Daoy (cell line): ENCODE results near the gene RSAD2. TPM values are rescaled to one million over a fixed set of nuclear protein-coding genes. Genes with fewer than 3 reads are reported as not detected.
"Not testable (repeated sequence)": the region's sequence is repeated elsewhere in the genome, so short reads cannot be mapped to it uniquely, and the experiment has no call there.

Experiments used
- DNase-seq: peaks from one replicate; pipeline ENCODE4 v3.0.0-alpha.2; 2015; ENCODE audit warnings: low read depth
- total RNA-seq: library from RNA; depleted of rRNA; stranded (reverse); fragments of >200 nt; shearing (Covaris generic); gene quantifications from 2 replicates; pipeline ENCODE4 v1.2.3, GENCODE V29; 2014

RSAD2 gene
- total RNA-seq, 1 experiment from 2014 or later: 3.0 TPM

GRCh38 chr2:6864231-6864754 is 13.3 kb upstream of the RSAD2 start:
- DNase-seq: no peak

GRCh38 chr2:6864923-6865345 is 12.6 kb upstream of the RSAD2 start:
- DNase-seq: no peak

GRCh38 chr2:6865346-6866274 is 12.0 kb upstream of the RSAD2 start, which contains the start of gene CMPK2:
Gene CMPK2, minus strand, starts transcription at chr2:6865907. Its CDS starts 211 bp downstream, at chr2:6865696.
- peak; percentile 72 for DNase-seq

- peak; percentile 41 for DNase-seq
Observed at GRCh38 chr2:6866275-6866671, 11.3 kb upstream of the RSAD2 start.

- DNase-seq: no peak
Observed at GRCh38 chr2:6866982-6867381, 10.6 kb upstream of the RSAD2 start.

GRCh38 chr2:6872394-6872793 is 5.2 kb upstream of the RSAD2 start:
- no peak for DNase-seq

GRCh38 chr2:6874032-6874431 is 3.5 kb upstream of the RSAD2 start:
- DNase-seq: no peak

- DNase-seq: no peak
Observed at GRCh38 chr2:6876309-6876708, 1.3 kb upstream of the RSAD2 start.

GRCh38 chr2:6878549-6878948 is 972 bp downstream of the RSAD2 start:
- DNase-seq: no peak

- no peak for DNase-seq
Observed at GRCh38 chr2:6879011-6879410, 1.4 kb downstream of the RSAD2 start.

GRCh38 chr2:6880200-6880733 is 2.7 kb downstream of the RSAD2 start:
- no peak for DNase-seq

- DNase-seq: no peak
Observed at GRCh38 chr2:6881046-6881445, 3.5 kb downstream of the RSAD2 start.

GRCh38 chr2:6881516-6881915 is 3.9 kb downstream of the RSAD2 start:
- DNase-seq: no peak

- DNase-seq: no peak
Observed at GRCh38 chr2:6883448-6884122, 6.0 kb downstream of the RSAD2 start.

GRCh38 chr2:6885551-6885950 is 8.0 kb downstream of the RSAD2 start:
- no peak for DNase-seq

- DNase-seq: no peak
Observed at GRCh38 chr2:6885968-6886367, 8.4 kb downstream of the RSAD2 start.

GRCh38 chr2:6887751-6888192 is 10.2 kb downstream of the RSAD2 start:
- DNase-seq: no peak

- DNase-seq: no peak
Observed at GRCh38 chr2:6888724-6889123, 11.1 kb downstream of the RSAD2 start.

- DNase-seq: no peak
Observed at GRCh38 chr2:6893876-6894482, 16.4 kb downstream of the RSAD2 start.

- DNase-seq: peak; percentile 32
Observed at GRCh38 chr2:6896930-6897759, 19.6 kb downstream of the RSAD2 start.

- not testable (repeated sequence) for DNase-seq
Observed at GRCh38 chr2:6902581-6902980, 25.0 kb downstream of the RSAD2 start.
